CD4-positive, alpha-beta T cell treated with Interferon alpha-2 for 1 hour (primary cell): ENCODE measurements around the gene SLCO1A2.
"Not testable (repeated sequence)": the region's sequence is repeated elsewhere in the genome, so short reads cannot be mapped to it uniquely, and the experiment has no call there.

Experiments used
- DNase-seq, 2 donors: peaks; one replicate each; pipeline ENCODE4 v3.0.0-alpha.2; 2020 to 2022

SLCO1A2 gene, protein sequence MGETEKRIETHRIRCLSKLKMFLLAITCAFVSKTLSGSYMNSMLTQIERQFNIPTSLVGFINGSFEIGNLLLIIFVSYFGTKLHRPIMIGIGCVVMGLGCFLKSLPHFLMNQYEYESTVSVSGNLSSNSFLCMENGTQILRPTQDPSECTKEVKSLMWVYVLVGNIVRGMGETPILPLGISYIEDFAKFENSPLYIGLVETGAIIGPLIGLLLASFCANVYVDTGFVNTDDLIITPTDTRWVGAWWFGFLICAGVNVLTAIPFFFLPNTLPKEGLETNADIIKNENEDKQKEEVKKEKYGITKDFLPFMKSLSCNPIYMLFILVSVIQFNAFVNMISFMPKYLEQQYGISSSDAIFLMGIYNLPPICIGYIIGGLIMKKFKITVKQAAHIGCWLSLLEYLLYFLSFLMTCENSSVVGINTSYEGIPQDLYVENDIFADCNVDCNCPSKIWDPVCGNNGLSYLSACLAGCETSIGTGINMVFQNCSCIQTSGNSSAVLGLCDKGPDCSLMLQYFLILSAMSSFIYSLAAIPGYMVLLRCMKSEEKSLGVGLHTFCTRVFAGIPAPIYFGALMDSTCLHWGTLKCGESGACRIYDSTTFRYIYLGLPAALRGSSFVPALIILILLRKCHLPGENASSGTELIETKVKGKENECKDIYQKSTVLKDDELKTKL

GRCh38 chr12:21334771-21335325 is at the start of gene SLCO1A2:
TSS of gene SLCO1A2 (minus strand) at chr12:21334917. CDS start at chr12:21334647, 270 bp downstream.
- DNase-seq, result no peak

DNA sequence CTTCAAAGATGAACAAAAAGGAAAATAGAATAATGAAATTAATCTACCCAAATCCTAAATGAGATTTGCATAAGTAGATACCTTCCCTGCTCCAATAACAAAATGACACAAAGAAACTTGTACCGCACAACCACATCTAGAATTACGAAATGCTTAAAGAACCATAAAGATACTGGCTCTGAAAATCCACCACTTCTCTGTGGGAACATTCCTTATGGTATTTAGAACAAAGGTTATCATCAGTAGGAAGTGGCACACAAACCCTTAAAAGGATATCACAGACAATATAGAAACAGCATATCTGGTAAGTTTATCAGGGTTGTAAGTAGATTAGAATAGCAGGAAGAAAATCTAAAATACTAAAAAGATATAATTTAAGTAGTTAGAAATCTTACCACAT is 49.5 kb upstream of the SLCO1A2 start:
- no peak for DNase-seq

DNA sequence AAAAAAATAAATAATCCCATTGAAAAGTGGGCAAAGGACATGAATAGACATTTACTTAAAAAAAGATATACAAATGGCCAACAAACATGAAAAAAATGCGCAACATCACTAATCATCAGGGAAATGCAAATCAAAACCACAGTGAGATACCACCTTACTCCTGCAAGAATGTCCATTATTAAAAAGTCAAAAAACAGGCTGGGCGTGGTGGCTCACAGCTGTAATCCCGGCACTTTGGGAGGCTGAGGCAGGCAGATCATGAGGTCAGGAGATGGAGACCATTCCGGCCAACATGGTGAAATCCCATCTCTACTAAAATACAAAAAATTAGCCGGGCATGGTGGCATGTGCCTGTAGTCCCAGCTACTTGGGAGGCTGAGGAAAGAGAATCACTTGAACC is 46.6 kb upstream of the SLCO1A2 start:
- DNase-seq, result not testable (repeated sequence)

DNA sequence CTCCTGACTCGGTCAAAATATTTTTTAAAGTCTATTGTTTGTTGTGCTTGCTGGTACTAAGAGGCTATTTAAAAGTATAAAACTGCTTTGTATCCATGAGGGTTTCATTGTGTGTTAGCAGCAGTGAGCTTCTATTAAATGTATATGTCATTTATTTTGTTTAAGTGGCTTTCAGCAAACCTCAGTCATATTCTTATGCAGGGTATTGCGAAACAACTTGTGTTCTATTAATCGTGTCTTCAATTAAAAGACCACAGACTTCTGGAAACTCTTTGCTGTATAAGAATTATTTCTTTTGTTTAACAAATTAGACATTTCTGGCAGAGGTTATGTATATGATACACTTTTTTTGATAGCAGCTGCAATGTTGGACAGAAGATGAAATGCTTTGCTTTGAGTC is 44.5 kb upstream of the SLCO1A2 start:
- DNase-seq, result no peak

GRCh38 chr12:21372602-21373001 is 37.9 kb upstream of the SLCO1A2 start, which contains the start of gene IAPP:
TSS of gene IAPP (plus strand) at chr12:21372902. CDS start at chr12:21373352, 450 bp downstream.
- DNase-seq, result no peak

- no peak for DNase-seq
Observed at GRCh38 chr12:21370845-21371449, 36.2 kb upstream of the SLCO1A2 start.

DNA sequence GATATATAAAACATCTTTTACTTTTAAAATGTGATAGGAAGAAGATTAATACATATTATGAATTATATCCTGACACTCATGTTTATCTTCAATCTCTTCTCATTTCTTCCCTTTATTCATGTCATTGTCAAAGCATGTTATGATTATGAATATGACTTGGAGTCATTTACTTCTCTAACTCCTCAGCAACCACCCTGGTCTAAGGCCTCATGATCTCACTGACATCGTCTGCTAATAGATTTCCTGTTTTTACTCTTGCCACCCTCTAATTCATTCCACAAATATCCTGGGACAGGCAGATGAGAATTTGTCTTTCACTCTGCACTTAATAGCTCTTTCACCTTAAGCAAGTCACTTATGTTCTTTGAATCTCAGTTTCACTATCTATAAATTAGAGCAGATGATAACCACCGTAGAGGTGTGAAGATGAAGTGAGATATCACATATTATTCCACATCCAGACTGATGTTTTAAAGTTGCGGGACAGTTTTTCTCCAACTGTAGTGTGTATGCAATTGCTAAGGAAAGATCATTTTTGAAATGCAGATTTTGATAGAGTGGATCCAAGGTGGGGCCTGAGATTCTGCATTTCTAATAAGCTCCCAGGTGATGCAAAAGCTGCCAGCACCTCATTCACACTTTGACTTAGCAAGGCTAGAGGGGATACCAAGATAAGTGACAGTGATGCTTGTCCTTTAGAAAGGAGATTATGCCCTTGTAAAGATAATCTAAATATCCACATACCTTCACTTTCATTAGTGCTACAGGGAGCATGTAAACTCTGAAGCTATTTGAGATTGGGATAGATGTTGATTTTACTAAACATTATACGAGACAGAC is 34.6 kb upstream of the SLCO1A2 start:
- DNase-seq, result no peak

DNA sequence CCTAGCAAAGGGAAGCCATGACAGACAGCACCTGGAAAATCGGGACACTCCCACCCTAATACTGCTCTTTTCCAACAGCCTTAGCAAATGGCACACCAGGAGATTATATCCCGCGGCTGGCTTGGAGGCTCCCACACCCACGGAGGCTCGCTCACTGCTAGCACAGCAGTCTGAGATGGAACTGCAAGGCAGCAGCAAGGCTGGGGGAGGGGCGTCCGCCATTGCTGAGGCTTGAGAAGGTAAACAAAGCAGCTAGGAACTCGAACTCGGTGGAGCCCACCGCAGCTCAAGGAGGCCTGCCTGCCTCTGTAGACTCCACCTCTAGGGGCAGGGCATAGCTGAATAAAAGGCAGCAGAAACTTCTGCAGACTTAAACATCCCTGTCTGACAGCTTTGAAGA is 25.9 kb upstream of the SLCO1A2 start:
- not testable (repeated sequence) for DNase-seq

DNA sequence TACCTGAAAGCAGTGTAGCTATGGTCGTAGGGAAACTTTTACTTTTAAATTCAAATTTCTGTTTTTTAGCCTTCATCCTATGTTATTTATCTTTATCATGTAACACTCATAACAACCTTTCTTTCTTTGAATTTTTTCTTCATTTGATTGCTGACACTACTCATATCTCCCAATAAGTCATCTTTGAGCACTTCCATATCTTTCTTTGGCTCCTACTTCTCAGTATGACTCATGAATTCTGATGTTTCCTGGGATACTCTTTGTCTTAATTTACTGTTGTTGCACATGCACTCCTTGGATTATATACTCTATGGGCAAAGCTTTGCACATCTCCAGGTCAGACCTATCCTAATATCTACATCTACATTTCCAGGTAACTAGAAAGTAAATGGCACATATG is 19.9 kb upstream of the SLCO1A2 start:
- no peak for DNase-seq

DNA sequence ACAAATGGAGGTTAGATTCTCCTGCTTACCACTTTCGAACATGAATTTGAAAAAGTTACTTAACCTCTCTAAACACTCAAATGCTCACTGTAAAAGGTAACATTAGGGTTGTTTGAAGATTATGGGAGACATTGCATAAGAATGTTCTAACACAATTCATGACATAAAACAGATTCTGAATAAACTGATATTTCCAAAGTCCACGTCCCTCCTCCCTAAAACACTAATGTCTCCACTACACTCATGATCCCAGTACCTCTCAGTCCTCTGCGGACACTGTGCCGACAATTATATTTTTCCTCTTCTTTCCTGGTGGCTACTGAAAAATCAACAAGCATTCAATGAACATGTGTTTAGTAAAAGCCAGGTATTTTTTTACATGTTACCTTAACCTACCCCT is 19.2 kb upstream of the SLCO1A2 start:
- no peak for DNase-seq

- DNase-seq, result no peak
Observed at GRCh38 chr12:21353487-21353886, 18.8 kb upstream of the SLCO1A2 start.

- DNase-seq, result no peak
Observed at GRCh38 chr12:21350975-21351374, 16.3 kb upstream of the SLCO1A2 start.

GRCh38 chr12:21346542-21347205 is 12.0 kb upstream of the SLCO1A2 start:
- DNase-seq, result no peak

DNA sequence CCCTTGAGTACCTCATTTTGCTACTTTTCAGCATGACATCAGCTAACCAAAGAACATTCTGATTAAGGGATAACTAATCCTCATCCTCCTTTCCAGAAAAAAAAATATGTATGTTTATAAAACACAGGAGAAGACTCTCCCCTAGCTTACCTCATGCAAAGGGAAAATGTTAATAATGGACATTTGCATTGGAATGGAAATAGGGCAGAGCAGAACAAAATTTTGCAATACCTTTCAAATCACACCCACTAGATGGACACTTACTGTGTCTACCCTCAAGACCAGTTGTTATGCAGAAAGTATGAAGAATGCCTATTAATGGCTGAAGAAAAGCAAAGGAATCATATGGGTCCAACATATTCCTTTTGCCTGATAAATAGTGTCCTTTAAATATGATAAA is 8.9 kb upstream of the SLCO1A2 start:
- DNase-seq, result no peak

- no peak for DNase-seq
Observed at GRCh38 chr12:21341769-21342168, 7.1 kb upstream of the SLCO1A2 start.

DNA sequence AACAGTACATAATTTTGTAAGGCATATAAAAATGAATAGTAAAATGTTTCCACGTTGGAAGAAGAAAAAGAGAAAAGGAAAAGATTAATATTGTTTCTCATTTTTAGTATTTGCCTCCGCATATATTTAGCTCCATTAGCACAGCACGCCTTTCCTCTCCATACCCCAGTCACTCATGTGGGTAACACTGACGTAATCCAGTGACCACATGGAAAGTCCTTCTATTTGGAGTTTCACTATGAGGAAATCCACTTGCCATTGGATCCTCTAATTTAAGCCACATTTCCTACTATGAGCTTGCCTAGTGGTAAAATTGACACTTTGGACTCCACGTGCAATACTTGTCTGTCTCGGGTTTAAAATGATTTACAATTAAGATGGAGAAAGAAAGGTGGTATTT is 5.7 kb upstream of the SLCO1A2 start:
- no peak for DNase-seq

- DNase-seq, result no peak
Observed at GRCh38 chr12:21339921-21340320, 5.2 kb upstream of the SLCO1A2 start.

- DNase-seq, result no peak
Observed at GRCh38 chr12:21337959-21338744, 3.4 kb upstream of the SLCO1A2 start.

- no peak for DNase-seq
Observed at GRCh38 chr12:21337453-21337852, 2.7 kb upstream of the SLCO1A2 start.

DNA sequence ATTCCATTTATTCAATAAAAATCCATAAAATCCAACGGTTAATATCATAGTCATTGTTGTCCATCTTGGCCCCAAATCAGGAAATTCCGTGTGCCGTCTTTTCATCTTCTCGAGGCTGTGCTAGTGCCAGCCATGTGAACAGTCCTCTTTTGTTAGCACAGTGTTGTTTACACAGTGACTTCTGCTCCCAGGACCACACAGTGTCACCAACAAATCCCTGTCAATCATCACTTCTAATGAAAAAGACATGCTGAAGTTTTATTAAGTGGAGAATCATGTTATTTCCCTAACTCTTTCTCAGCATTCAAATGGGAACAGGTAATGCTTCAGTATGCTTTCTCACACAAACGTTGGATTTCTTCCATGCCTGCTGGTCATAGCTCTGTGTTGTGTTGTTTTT is 1.9 kb upstream of the SLCO1A2 start:
- no peak for DNase-seq

DNA sequence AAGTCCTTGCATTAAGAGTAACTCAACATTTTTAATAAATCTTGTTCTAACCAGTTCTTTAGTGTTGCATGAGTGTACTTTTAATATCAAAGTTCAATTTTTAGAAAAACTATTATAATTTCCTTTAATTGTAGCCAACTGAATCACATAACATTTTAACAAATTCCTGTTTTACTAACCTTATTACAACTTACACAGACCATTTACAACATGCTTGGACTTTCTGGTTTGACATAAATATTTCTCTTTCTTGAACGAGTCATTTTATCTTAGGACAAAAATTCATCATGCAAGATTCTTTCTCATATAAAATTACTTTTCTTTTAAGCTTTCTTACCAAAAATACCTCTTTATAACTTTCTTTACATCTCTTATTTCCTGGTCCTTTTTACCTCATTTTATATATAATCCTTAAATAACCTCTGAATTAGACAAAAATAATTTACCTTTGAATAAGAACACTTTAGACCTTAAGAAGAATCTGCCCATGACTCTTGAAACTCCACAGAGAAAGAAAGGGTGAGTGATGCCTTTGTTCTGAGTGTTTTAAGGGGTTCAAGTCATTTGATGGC is 3.9 kb downstream of the SLCO1A2 start:
- DNase-seq, result no peak
